ENCODE measurements around the gene COPG2.

- TF ChIP-seq ELF1 (IDR thresholded peaks at IDR 0.05), result no peak
- TF ChIP-seq CTCF (IDR thresholded peaks at IDR 0.05), result no peak
- TF ChIP-seq RAD21 (IDR thresholded peaks at IDR 0.05; ENCODE audit: low read length), result no peak
- TF ChIP-seq POLR2AphosphoS5 (IDR thresholded peaks at IDR 0.05; ENCODE audit: low read depth, low read length), result no peak
- no peak for TF ChIP-seq MXI1 (IDR thresholded peaks at IDR 0.05; ENCODE audit: low read depth, low read length)
- TF ChIP-seq CHD2 (IDR thresholded peaks at IDR 0.05; ENCODE audit: low read length, partially characterized antibody), result no peak
- no peak for TF ChIP-seq YY1 (IDR thresholded peaks at IDR 0.05; ENCODE audit: low read depth)
- TF ChIP-seq TAF1 (IDR thresholded peaks at IDR 0.05; ENCODE audit: borderline replicate concordance, low read depth, low read length), result no peak
- TF ChIP-seq EZH2phosphoT487 (IDR thresholded peaks at IDR 0.05; ENCODE audit: borderline replicate concordance, low read depth), result no peak
- no peak for TF ChIP-seq EP300 (IDR thresholded peaks at IDR 0.05; ENCODE audit: borderline replicate concordance in 1 of 2, low read depth in 1 of 2, low read length in 1 of 2)
- TF ChIP-seq JUND (IDR thresholded peaks at IDR 0.05), result no peak
Measured at GRCh38 chr7:130593033-130593432, 75.5 kb downstream of the COPG2 start.

Data from SK-N-SH (cell line).